CD4-positive, alpha-beta T cell treated with Interleukin-12 subunit alpha and Interleukin-12 subunit beta, for 1 hour (primary cell): ENCODE results near the gene FTCD.
"Not testable (repeated sequence)": the region's sequence is repeated elsewhere in the genome, so short reads cannot be mapped to it uniquely, and the experiment has no call there.

Experiments used
- DNase-seq: peaks from one replicate; pipeline ENCODE4 v3.0.0-alpha.2; 2020

Gene FTCD, protein sequence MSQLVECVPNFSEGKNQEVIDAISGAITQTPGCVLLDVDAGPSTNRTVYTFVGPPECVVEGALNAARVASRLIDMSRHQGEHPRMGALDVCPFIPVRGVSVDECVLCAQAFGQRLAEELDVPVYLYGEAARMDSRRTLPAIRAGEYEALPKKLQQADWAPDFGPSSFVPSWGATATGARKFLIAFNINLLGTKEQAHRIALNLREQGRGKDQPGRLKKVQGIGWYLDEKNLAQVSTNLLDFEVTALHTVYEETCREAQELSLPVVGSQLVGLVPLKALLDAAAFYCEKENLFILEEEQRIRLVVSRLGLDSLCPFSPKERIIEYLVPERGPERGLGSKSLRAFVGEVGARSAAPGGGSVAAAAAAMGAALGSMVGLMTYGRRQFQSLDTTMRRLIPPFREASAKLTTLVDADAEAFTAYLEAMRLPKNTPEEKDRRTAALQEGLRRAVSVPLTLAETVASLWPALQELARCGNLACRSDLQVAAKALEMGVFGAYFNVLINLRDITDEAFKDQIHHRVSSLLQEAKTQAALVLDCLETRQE

DNA sequence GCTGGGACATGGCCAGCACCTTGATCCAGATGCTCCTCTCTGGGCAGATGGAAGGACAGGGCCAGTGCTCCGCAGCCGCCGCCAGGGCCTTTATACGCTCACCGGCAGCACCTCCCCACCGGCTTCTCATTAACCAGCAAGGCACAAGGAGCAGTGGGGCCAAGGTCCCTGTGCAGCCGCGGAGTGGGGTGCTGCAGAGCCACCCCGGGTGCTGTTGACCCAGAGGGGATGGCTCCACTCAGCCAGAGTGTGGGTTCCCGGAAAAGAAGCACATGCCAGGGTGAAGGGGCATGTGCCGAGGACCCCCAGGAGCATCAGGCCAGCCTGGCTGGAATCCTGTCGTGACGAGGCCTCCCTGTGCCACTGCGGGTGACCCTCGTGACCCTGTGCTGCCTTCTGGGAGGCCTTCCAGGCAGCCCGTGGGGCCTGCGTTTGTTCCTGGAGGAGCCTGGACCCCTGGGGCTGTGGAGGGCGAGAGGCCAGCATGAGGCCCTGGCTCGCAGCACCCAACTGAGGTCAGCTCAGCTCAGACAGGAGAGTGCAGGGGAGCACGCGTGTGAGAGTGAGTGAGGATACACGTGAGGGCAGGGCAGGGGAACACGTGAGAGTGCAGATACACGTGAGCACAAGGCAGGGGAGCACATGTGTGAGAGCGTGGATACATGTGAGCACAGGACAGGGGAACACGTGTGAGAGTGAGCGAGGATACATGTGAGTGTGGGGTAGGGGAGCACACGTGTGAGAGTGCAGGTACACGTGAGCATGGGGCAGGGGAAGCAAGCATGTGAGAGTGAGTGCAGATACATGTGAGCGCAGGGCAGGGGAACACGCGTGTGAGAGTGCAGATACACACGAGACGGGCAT, at the start of gene FTCD:
FTCD (minus strand) TSS at position 66 of the 864 bp plus-strand sequence; CDS start at position 10, 56 bp downstream.
- no peak for DNase-seq

GRCh38 chr21:46205166-46205565, 49.8 kb upstream of the FTCD start:
- no peak for DNase-seq

DNA sequence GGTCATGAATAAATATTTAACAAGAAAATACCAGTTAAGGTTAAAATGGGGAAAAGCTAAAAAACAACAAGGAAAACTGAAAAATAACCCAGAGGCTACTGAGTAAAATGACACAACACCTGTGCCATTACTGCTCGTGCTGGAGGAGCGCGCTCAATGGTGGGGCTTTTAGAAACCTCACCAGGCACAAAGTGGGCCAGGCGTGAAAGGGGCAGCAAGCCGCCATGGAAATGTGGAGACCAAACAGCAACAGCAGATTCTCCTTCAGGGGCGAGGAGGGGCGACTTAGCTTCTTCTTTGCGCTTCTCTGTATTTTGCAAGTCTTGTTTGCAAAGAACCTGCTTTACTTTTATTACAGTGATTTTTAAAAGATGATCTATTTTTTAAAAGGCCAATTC, 47.8 kb upstream of the FTCD start:
- DNase-seq: no peak

GRCh38 chr21:46202592-46203202, 47.3 kb upstream of the FTCD start:
- peak; percentile 8 for DNase-seq

- DNase-seq: not testable (repeated sequence)
Observed at GRCh38 chr21:46200877-46201803, 45.8 kb upstream of the FTCD start.

GRCh38 chr21:46199436-46200373, 44.3 kb upstream of the FTCD start:
- no peak for DNase-seq

DNA sequence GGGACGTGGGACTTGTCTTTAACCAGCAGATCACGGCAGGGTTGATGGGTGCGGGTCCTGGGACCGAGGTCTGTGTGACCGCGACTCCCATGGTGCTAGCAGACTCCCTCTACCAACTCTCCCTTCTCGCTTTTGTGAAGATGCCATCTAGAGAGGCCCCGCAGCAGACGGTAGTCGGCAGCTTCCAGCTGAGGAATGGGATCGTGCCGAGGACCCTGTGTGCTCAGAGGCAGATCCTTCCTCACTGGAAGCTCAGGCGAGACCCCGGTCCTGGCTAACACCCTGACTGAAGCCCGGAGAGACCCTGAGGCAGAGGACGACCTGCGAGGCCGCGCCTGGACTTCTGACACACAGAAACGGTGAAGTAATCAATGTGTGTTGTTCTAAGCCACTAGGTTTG, 41.4 kb upstream of the FTCD start:
- DNase-seq: no peak

DNA sequence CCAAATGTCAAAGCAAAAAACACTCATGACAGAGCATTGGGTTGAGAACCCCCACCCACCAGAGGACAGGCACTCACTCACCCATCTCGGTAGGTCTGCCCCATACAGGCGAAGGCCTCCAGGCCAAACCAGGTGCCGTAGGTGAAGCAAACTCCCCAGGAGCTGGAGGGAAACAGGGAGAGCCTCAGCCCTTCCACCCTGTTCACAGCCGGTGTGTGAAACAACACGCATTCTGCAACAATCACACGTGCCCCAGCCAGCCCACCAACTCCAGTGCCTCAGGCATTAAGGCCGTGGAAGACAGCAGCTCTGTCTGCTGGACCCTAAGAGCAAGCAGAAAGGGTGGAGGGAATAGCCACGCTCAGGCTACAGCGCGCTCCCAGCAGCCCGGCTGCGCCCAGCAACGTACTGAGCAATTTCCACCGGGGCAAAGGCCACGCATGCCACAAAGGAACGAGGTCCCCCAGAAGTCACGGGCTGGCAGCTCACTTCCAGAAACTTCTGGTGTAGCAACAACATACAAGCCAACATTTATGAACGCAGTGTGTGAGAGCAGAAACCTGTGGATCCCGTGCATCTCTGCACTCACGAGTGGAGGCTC, 40.3 kb upstream of the FTCD start:
- DNase-seq: no peak

DNA sequence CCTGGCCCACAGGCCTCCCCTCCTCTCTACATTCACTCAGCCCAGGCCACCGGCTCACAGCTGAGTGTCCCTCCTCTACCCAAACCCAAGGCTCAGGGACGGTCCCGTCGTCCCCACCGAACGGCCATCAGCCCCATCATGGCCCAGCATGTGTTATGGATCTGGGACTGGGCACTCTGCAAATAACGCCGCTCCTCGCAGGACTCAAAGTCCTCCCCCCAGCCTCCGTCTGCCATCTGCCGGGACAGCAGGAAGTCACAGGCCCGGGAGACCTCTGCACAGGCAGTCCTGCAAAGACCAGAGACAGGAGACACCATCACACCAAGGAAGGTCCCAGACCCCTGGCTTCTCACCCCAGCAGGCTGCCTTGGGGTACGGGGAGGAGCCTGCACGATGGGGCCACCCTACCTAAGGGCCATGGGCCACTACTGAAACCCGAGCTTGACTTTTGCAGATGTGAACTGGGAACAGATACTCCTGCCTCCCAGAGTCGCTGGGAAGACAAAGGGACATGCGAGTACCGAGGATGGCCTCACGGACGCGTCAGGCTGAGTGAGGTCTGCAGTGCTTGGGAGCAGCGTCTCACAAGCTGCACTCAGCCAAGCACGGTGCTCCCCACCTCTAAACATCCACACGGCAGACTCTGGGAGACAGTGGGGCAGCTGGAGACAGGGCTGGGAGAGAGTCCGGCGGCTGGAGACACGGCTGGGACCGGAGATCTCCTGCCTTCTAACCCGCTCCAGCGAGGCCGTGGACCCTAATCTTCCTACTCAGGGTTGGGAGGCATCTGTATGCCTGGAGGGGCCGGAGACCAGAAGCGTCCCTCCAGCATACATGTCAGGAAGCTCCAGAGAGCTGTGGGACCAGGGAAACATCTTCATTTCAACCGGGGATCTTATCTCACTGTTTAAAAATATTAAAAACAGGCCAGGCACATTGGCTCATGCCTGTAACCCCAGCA, 39.3 kb upstream of the FTCD start:
- DNase-seq: no peak

- DNase-seq: no peak
Observed at GRCh38 chr21:46193829-46194373, 38.5 kb upstream of the FTCD start.

DNA sequence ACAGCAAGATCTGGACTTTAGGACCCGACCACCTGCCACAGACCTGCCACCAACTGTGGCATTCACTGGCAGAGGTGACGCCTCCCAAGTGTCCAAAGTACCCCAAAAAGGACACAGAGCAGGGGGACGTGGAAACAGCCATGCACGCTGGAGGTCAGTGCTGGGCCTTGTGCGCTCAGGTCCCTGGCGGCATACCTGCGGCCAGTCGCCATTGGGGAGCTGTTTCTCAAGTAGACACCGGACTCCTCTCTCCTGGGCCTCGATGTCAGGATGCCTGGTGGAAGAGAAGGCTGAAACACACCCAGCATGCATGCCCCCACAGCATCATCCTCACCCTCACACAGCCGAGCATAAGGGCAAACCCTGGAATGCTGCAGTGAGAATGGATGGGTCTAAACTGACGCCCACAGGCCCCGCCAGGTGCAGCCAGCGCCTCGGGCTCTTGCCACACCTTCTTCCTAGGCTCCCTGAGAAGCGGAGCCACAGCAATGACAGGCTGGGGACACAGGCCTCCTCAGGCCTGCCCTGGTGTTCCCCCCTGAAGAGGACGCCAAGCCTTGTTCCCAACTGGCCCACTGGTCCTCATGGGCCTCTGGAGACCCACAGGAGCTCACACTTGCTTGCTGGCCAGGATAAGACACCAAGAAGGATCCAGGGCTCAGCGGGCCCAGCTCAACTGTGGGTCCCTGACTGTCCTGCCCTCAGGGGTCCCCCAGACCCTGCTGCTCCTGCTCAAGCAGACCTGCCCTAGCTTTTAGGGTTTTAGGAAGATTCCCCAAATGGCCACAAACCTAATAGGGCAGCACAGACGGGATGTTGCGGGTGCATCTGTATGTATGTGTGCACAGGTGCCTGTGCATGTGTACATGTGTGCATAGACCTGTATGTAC, 36.6 kb upstream of the FTCD start:
- no peak for DNase-seq

GRCh38 chr21:46191257-46191685, 35.9 kb upstream of the FTCD start:
- DNase-seq: no peak

- no peak for DNase-seq
Observed at GRCh38 chr21:46190491-46191131, 35.2 kb upstream of the FTCD start.

GRCh38 chr21:46189959-46190490, 34.6 kb upstream of the FTCD start:
- no peak for DNase-seq

DNA sequence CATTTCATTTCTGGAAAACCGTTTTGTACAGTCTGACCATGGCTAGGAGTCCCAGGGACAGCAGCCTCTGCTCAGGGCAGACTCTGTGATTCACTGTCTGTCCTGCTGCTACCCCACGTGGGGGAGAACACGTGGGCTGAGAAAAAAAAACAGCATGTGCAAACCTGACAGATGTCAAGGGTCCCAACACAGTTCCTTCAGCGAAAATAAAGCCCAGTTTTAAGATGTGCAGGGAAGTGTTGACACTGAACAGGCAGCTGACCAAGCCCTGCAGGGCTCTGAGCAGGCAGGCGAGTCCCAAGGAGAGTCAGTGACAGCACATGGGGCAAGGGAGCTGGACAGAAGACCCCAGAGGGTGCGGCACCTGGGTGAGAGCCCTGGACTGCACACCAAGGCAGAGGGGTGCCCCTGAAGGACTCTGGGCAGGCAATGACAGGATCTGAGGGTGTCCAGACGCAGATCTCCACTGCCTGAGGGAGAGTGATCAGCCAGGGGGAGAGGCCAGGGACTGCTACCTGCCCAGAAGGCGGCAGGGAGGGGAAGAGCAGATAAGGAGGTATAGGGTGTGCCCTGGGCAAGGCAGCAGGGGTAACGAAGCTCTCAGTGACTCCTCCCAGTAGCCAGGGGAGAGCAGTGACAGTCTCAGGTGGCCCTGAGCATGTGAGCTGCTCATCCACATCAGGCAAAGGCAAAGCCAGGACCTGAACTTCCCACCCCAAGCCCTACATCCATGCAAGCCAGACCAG, 34.0 kb upstream of the FTCD start:
- DNase-seq: no peak
